Neural cell (in vitro differentiated cells): Measurements from ENCODE around the gene ALMS1.
"Not testable (repeated sequence)": the region's sequence is repeated elsewhere in the genome, so short reads cannot be mapped to it uniquely, and the experiment has no call there.

ENCODE experiments used
- EP300 ChIP-seq: fragments of 450-650 bp; conservative IDR thresholded peaks from 2 replicates; pipeline ENCODE4 v1.6.1; 2014; ENCODE audit warnings: antibody characterized with exemption, mild to moderate bottlenecking, moderate library complexity; ENCODE audit not compliant: poor library complexity, severe bottlenecking
- EZH2 ChIP-seq: fragments of 200-600, 300-800 bp; shearing (Covaris generic), sonication (generic); IDR thresholded peaks from 2 replicates; pipeline ENCODE4 v1.6.1; 2014; ENCODE audit warnings: antibody characterized with exemption, low read length, borderline replicate concordance, mild to moderate bottlenecking; ENCODE audit not compliant: insufficient read depth, poor library complexity, severe bottlenecking
- MXI1 ChIP-seq: fragments of 450-650 bp; conservative IDR thresholded peaks from 2 replicates; pipeline ENCODE4 v1.6.1; 2014; ENCODE audit warnings: antibody characterized with exemption, mild to moderate bottlenecking; ENCODE audit not compliant: poor library complexity, severe bottlenecking
- POLR2AphosphoS5 ChIP-seq: IDR thresholded peaks from 2 replicates; pipeline ENCODE4 v1.6.1; 2012
- SMC3 ChIP-seq: fragments of 450-650 bp; conservative IDR thresholded peaks from 2 replicates; pipeline ENCODE4 v1.6.1; 2014; ENCODE audit warnings: antibody characterized with exemption, mild to moderate bottlenecking, moderate library complexity; ENCODE audit not compliant: poor library complexity
- TAF1 ChIP-seq: IDR thresholded peaks from 2 replicates; pipeline ENCODE4 v1.6.1; 2012; ENCODE audit warnings: low read depth
- TF ChIP-seq, protein P1 (sequence below): fragments of 450-650 bp; IDR thresholded peaks from 2 replicates; pipeline ENCODE4 v1.5.1; 2014; ENCODE audit warnings: antibody characterized with exemption, mild to moderate bottlenecking, moderate library complexity; ENCODE audit not compliant: poor library complexity, severe bottlenecking
- TF ChIP-seq, protein P2 (sequence below): IDR thresholded peaks from 2 replicates; pipeline ENCODE4 v1.6.1; 2012; ENCODE audit warnings: borderline replicate concordance

GRCh38 chr2:73624625-73625024 lies 239.0 kb downstream of the ALMS1 start:
- not testable (repeated sequence) for TF ChIP-seq EZH2, EP300, POLR2AphosphoS5, TAF1, MXI1, SMC3
- TF ChIP-seq, protein P1, sequence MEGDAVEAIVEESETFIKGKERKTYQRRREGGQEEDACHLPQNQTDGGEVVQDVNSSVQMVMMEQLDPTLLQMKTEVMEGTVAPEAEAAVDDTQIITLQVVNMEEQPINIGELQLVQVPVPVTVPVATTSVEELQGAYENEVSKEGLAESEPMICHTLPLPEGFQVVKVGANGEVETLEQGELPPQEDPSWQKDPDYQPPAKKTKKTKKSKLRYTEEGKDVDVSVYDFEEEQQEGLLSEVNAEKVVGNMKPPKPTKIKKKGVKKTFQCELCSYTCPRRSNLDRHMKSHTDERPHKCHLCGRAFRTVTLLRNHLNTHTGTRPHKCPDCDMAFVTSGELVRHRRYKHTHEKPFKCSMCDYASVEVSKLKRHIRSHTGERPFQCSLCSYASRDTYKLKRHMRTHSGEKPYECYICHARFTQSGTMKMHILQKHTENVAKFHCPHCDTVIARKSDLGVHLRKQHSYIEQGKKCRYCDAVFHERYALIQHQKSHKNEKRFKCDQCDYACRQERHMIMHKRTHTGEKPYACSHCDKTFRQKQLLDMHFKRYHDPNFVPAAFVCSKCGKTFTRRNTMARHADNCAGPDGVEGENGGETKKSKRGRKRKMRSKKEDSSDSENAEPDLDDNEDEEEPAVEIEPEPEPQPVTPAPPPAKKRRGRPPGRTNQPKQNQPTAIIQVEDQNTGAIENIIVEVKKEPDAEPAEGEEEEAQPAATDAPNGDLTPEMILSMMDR, result not testable (repeated sequence)
- TF ChIP-seq, protein P2, sequence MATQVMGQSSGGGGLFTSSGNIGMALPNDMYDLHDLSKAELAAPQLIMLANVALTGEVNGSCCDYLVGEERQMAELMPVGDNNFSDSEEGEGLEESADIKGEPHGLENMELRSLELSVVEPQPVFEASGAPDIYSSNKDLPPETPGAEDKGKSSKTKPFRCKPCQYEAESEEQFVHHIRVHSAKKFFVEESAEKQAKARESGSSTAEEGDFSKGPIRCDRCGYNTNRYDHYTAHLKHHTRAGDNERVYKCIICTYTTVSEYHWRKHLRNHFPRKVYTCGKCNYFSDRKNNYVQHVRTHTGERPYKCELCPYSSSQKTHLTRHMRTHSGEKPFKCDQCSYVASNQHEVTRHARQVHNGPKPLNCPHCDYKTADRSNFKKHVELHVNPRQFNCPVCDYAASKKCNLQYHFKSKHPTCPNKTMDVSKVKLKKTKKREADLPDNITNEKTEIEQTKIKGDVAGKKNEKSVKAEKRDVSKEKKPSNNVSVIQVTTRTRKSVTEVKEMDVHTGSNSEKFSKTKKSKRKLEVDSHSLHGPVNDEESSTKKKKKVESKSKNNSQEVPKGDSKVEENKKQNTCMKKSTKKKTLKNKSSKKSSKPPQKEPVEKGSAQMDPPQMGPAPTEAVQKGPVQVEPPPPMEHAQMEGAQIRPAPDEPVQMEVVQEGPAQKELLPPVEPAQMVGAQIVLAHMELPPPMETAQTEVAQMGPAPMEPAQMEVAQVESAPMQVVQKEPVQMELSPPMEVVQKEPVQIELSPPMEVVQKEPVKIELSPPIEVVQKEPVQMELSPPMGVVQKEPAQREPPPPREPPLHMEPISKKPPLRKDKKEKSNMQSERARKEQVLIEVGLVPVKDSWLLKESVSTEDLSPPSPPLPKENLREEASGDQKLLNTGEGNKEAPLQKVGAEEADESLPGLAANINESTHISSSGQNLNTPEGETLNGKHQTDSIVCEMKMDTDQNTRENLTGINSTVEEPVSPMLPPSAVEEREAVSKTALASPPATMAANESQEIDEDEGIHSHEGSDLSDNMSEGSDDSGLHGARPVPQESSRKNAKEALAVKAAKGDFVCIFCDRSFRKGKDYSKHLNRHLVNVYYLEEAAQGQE, result not testable (repeated sequence)
